Measurements from ENCODE around the gene CD47.

CD47 gene

GRCh38 chr3:108046247-108046646, 44.6 kb downstream of the CD47 start:
- DNase-seq, result no peak

- no peak for DNase-seq
Measured at GRCh38 chr3:108044699-108045098, 46.1 kb downstream of the CD47 start.

GRCh38 chr3:108042300-108042699, 48.5 kb downstream of the CD47 start:
- DNase-seq, result no peak

GRCh38 chr3:108041253-108041652, 49.6 kb downstream of the CD47 start:
- DNase-seq, result no peak

GRCh38 chr3:108037770-108038169, 53.1 kb downstream of the CD47 start:
- no peak for DNase-seq

- DNase-seq, result peak; percentile 2
Measured at GRCh38 chr3:108036984-108037741, 53.7 kb downstream of the CD47 start.

GRCh38 chr3:108036401-108036800, 54.4 kb downstream of the CD47 start:
- DNase-seq, result no peak

- DNase-seq, result no peak
Measured at GRCh38 chr3:108035751-108036150, 55.1 kb downstream of the CD47 start.

- DNase-seq, result no peak
Measured at GRCh38 chr3:108031895-108032294, 58.9 kb downstream of the CD47 start.

GRCh38 chr3:108030960-108031359, 59.9 kb downstream of the CD47 start:
- no peak for DNase-seq

- DNase-seq, result no peak
Measured at GRCh38 chr3:108029466-108029865, 61.4 kb downstream of the CD47 start.

GRCh38 chr3:108028896-108029295, 61.9 kb downstream of the CD47 start:
- no peak for DNase-seq

- no peak for DNase-seq
Measured at GRCh38 chr3:108025177-108025576, 65.7 kb downstream of the CD47 start.

- no peak for DNase-seq
Measured at GRCh38 chr3:108024146-108024850, 66.5 kb downstream of the CD47 start.

GRCh38 chr3:108022256-108023150, 68.3 kb downstream of the CD47 start:
- no peak for DNase-seq

- no peak for DNase-seq
Measured at GRCh38 chr3:108021533-108021932, 69.3 kb downstream of the CD47 start.

- DNase-seq, result no peak
Measured at GRCh38 chr3:108021131-108021530, 69.7 kb downstream of the CD47 start.

- no peak for DNase-seq
Measured at GRCh38 chr3:108018552-108018951, 72.3 kb downstream of the CD47 start.

- no peak for DNase-seq
Measured at GRCh38 chr3:108017587-108017986, 73.2 kb downstream of the CD47 start.

- DNase-seq, result no peak
Measured at GRCh38 chr3:108014943-108015342, 75.9 kb downstream of the CD47 start.

- DNase-seq, result no peak
Measured at GRCh38 chr3:108013141-108014055, 77.4 kb downstream of the CD47 start.

GRCh38 chr3:108012304-108012703, 78.5 kb downstream of the CD47 start:
- no peak for DNase-seq

All from NCI-H1092 (cell line).